ENCODE data around the gene LYSMD3. TPM values are rescaled to one million over a fixed set of nuclear protein-coding genes. Genes with fewer than 3 reads are reported as not detected.

Gene LYSMD3
- total and polyA plus RNA-seq, 2 donors from 2014 or later = 7.3 to 18.7 TPM

GRCh38 chr5:90530736-90531487 lies 1.5 kb upstream of the LYSMD3 start:
- H3K27me3 ChIP-seq (ENCODE audit: control insufficient read depth, insufficient read depth, low read length) = no peaks in the 10 kb centered on the region
- no peak overlapping the region for H3K27ac ChIP-seq (ENCODE audit: low read depth in 2 of 2, low read length in 2 of 2)
- peak overlapping the region in 2 of 3 donors; percentile 95 to 99 for H3K4me3 ChIP-seq (ENCODE audit: low read length in 3 of 3)
- no peak for TF ChIP-seq CTCF (IDR thresholded peaks at IDR 0.05; ENCODE audit: borderline replicate concordance, extremely low read depth, insufficient read depth)
- H3K36me3 ChIP-seq (ENCODE audit: control insufficient read depth in 2 of 3, insufficient read depth in 3 of 3, low read length in 3 of 3) = no peaks in the 10 kb centered on the region
- peak overlapping the region in 1 of 3 donors; percentile 84 for H3K9ac ChIP-seq (ENCODE audit: low read length in 3 of 3)
- H3K9me3 ChIP-seq (ENCODE audit: control insufficient read depth in 2 of 3, insufficient read depth in 1 of 3, low read length in 3 of 3) = no peaks in the 10 kb centered on the region
- DNase-seq = peak in 1 of 5 donors; percentile 4
- H3K4me1 ChIP-seq (ENCODE audit: control insufficient read depth in 2 of 3, insufficient read depth in 2 of 3, low read depth in 1 of 3, low read length in 3 of 3) = peaks cover 2 to 4% (median 2%) of the 10 kb centered on the region in 3 donors
- FAIRE-seq = no peak
- intact Hi-C loops (cut with DNase I) = no loop called here

GRCh38 chr5:90529939-90530677 lies 724 bp upstream of the LYSMD3 start:
- Histone ChIP-seq H3K36me3 (ENCODE audit: control insufficient read depth in 2 of 3, insufficient read depth in 3 of 3, low read length in 3 of 3) (no peaks in the 10 kb centered on the region), H3K9ac (ENCODE audit: low read length in 3 of 3) (peak overlapping the region; percentile 77 to 97 (median 84)), H3K9me3 (ENCODE audit: control insufficient read depth in 2 of 3, insufficient read depth in 1 of 3, low read length in 3 of 3) (no peaks in the 10 kb centered on the region), H3K27me3 (ENCODE audit: control insufficient read depth, insufficient read depth, low read length) (no peaks in the 10 kb centered on the region), H3K27ac (ENCODE audit: low read depth in 2 of 2, low read length in 2 of 2) (peak overlapping the region; percentile 91 to 94), H3K4me3 (ENCODE audit: low read length in 3 of 3) (peak overlapping the region; percentile 95 to 99 (median 99)), H3K4me1 (ENCODE audit: control insufficient read depth in 2 of 3, insufficient read depth in 2 of 3, low read depth in 1 of 3, low read length in 3 of 3) (peaks cover 2 to 4% (median 2%) of the 10 kb centered on the region in 3 donors)
- DNase-seq = peak in 4 of 5 donors; percentile 79 to 91 (median 86)
- TF ChIP-seq CTCF (IDR thresholded peaks at IDR 0.05; ENCODE audit: borderline replicate concordance, extremely low read depth, insufficient read depth) = peak; percentile 71
- intact Hi-C loops (cut with DNase I) = no loop called here
- FAIRE-seq = peak; percentile 67

- Histone ChIP-seq H3K27me3 (ENCODE audit: control insufficient read depth, insufficient read depth, low read length) (no peaks in the 10 kb centered on the region), H3K9ac (ENCODE audit: low read length in 3 of 3) (peak overlapping the region; percentile 93 to 99 (median 93)), H3K9me3 (ENCODE audit: control insufficient read depth in 2 of 3, insufficient read depth in 1 of 3, low read length in 3 of 3) (no peaks in the 10 kb centered on the region), H3K4me1 (ENCODE audit: control insufficient read depth in 2 of 3, insufficient read depth in 2 of 3, low read depth in 1 of 3, low read length in 3 of 3) (peaks cover 2 to 4% (median 2%) of the 10 kb centered on the region in 3 donors), H3K4me3 (ENCODE audit: low read length in 3 of 3) (peak overlapping the region; percentile 85 to 99 (median 99)), H3K36me3 (ENCODE audit: control insufficient read depth in 2 of 3, insufficient read depth in 3 of 3, low read length in 3 of 3) (peaks cover 0 to 6% (median 0%) of the 10 kb centered on the region in 3 donors), H3K27ac (ENCODE audit: low read depth in 2 of 2, low read length in 2 of 2) (peak overlapping the region; percentile 94 to 98)
- DNase-seq = peak in 4 of 5 donors; percentile 24 to 61 (median 47)
- no peak for FAIRE-seq
- TF ChIP-seq CTCF (IDR thresholded peaks at IDR 0.05; ENCODE audit: borderline replicate concordance, extremely low read depth, insufficient read depth) = no peak
- intact Hi-C loops (cut with DNase I) = no loop called here
Observed at GRCh38 chr5:90528601-90529193, 687 bp downstream of the LYSMD3 start.
